ENCODE results near the gene MAFB. TPM values are rescaled to one million over a fixed set of nuclear protein-coding genes. Genes with fewer than 3 reads are reported as not detected.

MAFB gene
- total and polyA plus RNA-seq, 4 donors = 9.7 to 12.9 (median 11.4) TPM

GRCh38 chr20:40681684-40682083 is 7.4 kb downstream of the MAFB start:
- no peaks in the 10 kb centered on the region for H3K9me3 ChIP-seq (ENCODE audit: control insufficient read depth in 4 of 4, low read length in 3 of 4)
- H3K27me3 ChIP-seq (ENCODE audit: control insufficient read depth in 4 of 4, insufficient read depth in 4 of 4, low read length in 3 of 4) = no peaks in the 10 kb centered on the region
- WGBS = 86% methylated on average over 13 of the region's 13 CpGs
- H3K4me3 ChIP-seq (ENCODE audit: low read depth in 1 of 3, low read length in 3 of 3) = no peak overlapping the region
- H3K27ac ChIP-seq (ENCODE audit: low read depth in 1 of 2, low read length in 2 of 2) = peak overlapping the region in 1 of 2 donors; percentile 73
- no peak for TF ChIP-seq TAF1 (conservative IDR thresholded peaks at IDR 0.05)
- no peak for TF ChIP-seq REST (IDR thresholded peaks at IDR 0.05)
- TF ChIP-seq HNF4G (IDR thresholded peaks at IDR 0.05) = no peak
- no peak for TF ChIP-seq FOXA2 (IDR thresholded peaks at IDR 0.05)
- TF ChIP-seq MAX (IDR thresholded peaks at IDR 0.05) = no peak
- no peak for TF ChIP-seq JUND (IDR thresholded peaks at IDR 0.05)
- TF ChIP-seq ATF3 (IDR thresholded peaks at IDR 0.05) = no peak
- TF ChIP-seq FOXA1 (IDR thresholded peaks at IDR 0.05) = no peak
- no peak for TF ChIP-seq RXRA (IDR thresholded peaks at IDR 0.05)
- TF ChIP-seq ZBTB33 (IDR thresholded peaks at IDR 0.05) = no peak
- TF ChIP-seq RAD21 (IDR thresholded peaks at IDR 0.05) = no peak
- no peak for TF ChIP-seq SP1 (IDR thresholded peaks at IDR 0.05)
- TF ChIP-seq CTCF (IDR thresholded peaks at IDR 0.05; ENCODE audit: low read depth, low read length, missing input control) = no peak
- no peak for TF ChIP-seq EGR1 (IDR thresholded peaks at IDR 0.05; ENCODE audit: low read depth in 2 of 2)
- no peak for TF ChIP-seq NR2F2 (IDR thresholded peaks at IDR 0.05)
- no peak for TF ChIP-seq YY1 (IDR thresholded peaks at IDR 0.05)
- TF ChIP-seq GABPA (IDR thresholded peaks at IDR 0.05 in 1 of 2, conservative IDR thresholded peaks at IDR 0.05 in 1 of 2) = no peak
- no peak for TF ChIP-seq HNF4A (conservative IDR thresholded peaks at IDR 0.05)
- no peaks in the 10 kb centered on the region for H3K36me3 ChIP-seq (ENCODE audit: control insufficient read depth in 4 of 4, insufficient read depth in 3 of 4, low read depth in 1 of 4, low read length in 3 of 4)
- H3K4me1 ChIP-seq (ENCODE audit: control insufficient read depth in 4 of 4, insufficient read depth in 4 of 4, low read length in 3 of 4) = peaks cover 12 to 59% (median 44%) of the 10 kb centered on the region in 4 donors
- no peak for DNase-seq (ENCODE audit: low spot score)
- H3K9ac ChIP-seq (ENCODE audit: low read depth in 1 of 2, low read length in 2 of 2) = no peak overlapping the region

Data from liver (tissue), 9 donors.